Measurements from ENCODE around the gene CAMK2B. TPM values are rescaled to one million over a fixed set of nuclear protein-coding genes. Genes with fewer than 3 reads are reported as not detected.

CAMK2B gene
- total RNA-seq, 1 experiment from 2014 or later, result 0.34 TPM

DNA sequence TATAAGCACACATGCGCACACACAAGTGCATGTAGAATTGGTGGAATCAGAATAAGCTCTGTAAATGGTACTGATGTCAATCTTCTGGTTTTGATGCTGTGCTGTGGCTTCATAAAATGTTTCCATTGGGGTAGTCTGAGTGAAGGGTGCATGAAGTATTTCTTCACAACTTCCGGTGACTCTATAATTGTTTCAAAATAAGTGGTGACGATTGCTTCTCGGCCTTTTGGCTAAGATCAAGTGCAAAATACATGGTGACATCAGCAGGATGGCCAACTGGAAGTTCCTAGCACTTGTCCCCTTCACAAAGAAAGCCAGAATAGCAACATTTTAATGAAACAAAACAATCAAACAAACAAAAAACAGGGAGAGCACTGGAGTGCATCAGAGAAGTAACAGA is 41.6 kb upstream of the CAMK2B start:
- Histone ChIP-seq H2AFZ (ENCODE audit: low read depth, low read length, poor library complexity, severe bottlenecking) (no peak overlapping the region), H3K79me2 (ENCODE audit: insufficient read depth, low read length) (no peaks in the 10 kb centered on the region), H3K4me3 (replicated peaks in 1 of 2; ENCODE audit: low read depth in 1 of 2, low read length in 2 of 2) (no peak overlapping the region), H3K9me2 (ENCODE audit: insufficient read depth) (no peaks in the 10 kb centered on the region), H4K20me1 (ENCODE audit: insufficient read depth) (no peaks in the 10 kb centered on the region), H3K27me3 (ENCODE audit: insufficient read depth, low read length) (peaks cover 7% of the 10 kb centered on the region; the same call in 1 of the 2 replicates), H3K9ac (ENCODE audit: low read length) (no peak overlapping the region), H3K4me1 (ENCODE audit: control insufficient read depth in 1 of 2, insufficient read depth in 2 of 2, low read length in 2 of 2) (no peaks in the 10 kb centered on the region), H3K9me3 (ENCODE audit: control insufficient read depth in 1 of 2, insufficient read depth in 1 of 2, low read depth in 1 of 2, low read length in 2 of 2) (no peaks in the 10 kb centered on the region), H3K27ac (ENCODE audit: low read depth, low read length) (no peak overlapping the region), H3K4me2 (ENCODE audit: low read length) (no peak overlapping the region), H3K36me3 (ENCODE audit: control insufficient read depth in 1 of 2, insufficient read depth in 2 of 2, low read length in 2 of 2) (no peaks in the 10 kb centered on the region)
- TF ChIP-seq EGR1 (IDR thresholded peaks at IDR 0.05; ENCODE audit: low read depth) (no peak), EZH2 (IDR thresholded peaks at IDR 0.05) (no peak), SP1 (IDR thresholded peaks at IDR 0.05; ENCODE audit: low read depth) (no peak)
- ChIA-PET POLR2A (no interaction called here), CTCF (interaction anchor here (0.9 kb wide), 1 partner anchor 127 kb away, joined by 3 read pairs; no protein-coding TSS in a partner anchor), RAD21 (ENCODE audit: low non-redundant PET in 1 of 2, low total read pairs in 2 of 2, uncharacterized antibody in 2 of 2, unreplicated experiment in 2 of 2) (no interaction called here)
- DNase-seq (ENCODE audit: low read depth, low spot score) (no peak), ATAC-seq (no peak)
- intact Hi-C loops (cut with micrococcal nuclease), result no loop called here
- BruUV-seq (replicated peaks), result no TSS peak

DNA sequence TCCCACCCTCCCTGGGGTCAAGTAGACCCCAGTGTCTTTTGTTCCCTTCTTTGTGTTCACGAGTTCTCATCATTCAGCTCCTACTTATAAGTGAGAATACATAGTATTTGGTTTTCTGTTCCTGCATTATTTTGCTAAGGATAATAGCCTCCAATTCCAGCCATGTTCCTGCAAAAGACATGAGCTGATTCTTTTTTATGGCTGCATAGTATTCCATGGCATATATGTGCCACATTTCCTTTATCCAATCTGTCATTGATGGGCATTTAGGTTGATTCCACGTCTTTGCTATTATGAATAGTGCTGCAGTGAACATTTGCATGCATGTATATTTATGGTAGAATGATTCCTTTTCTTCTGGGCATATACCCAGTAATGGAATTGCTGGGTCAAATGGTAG is 28.3 kb upstream of the CAMK2B start:
- H3K79me2 ChIP-seq (ENCODE audit: insufficient read depth, low read length), result no peaks in the 10 kb centered on the region
- DNase-seq (ENCODE audit: low read depth, low spot score) (no peak), ATAC-seq (no peak)
- CTCF ChIA-PET, result no interaction called here
- H3K4me1 ChIP-seq (ENCODE audit: control insufficient read depth in 1 of 2, insufficient read depth in 2 of 2, low read length in 2 of 2), result no peaks in the 10 kb centered on the region
- no peaks in the 10 kb centered on the region for H3K9me2 ChIP-seq (ENCODE audit: insufficient read depth)
- RAD21 ChIA-PET (ENCODE audit: low non-redundant PET in 1 of 2, low total read pairs in 2 of 2, uncharacterized antibody in 2 of 2, unreplicated experiment in 2 of 2), result no interaction called here
- H3K4me3 ChIP-seq (replicated peaks in 1 of 2; ENCODE audit: low read depth in 1 of 2, low read length in 2 of 2), result no peak overlapping the region
- H3K36me3 ChIP-seq (ENCODE audit: control insufficient read depth in 1 of 2, insufficient read depth in 2 of 2, low read length in 2 of 2), result no peaks in the 10 kb centered on the region
- TF ChIP-seq JUND (IDR thresholded peaks at IDR 0.05) (no peak), SP1 (IDR thresholded peaks at IDR 0.05; ENCODE audit: low read depth) (no peak), RAD21 (IDR thresholded peaks at IDR 0.05; ENCODE audit: low read depth) (no peak), POLR2AphosphoS5 (IDR thresholded peaks at IDR 0.05; ENCODE audit: low read depth, low read length) (no peak), ZFX (IDR thresholded peaks at IDR 0.05) (no peak), CEBPB (IDR thresholded peaks at IDR 0.05; ENCODE audit: low read depth) (no peak), YY1 (IDR thresholded peaks at IDR 0.05; ENCODE audit: extremely low read depth, insufficient replicate concordance, low read depth, low read length) (no peak), ZNF274 (IDR thresholded peaks at IDR 0.05; ENCODE audit: low read depth, low read length) (no peak), EZH2 (IDR thresholded peaks at IDR 0.05) (no peak), SRF (IDR thresholded peaks at IDR 0.05; ENCODE audit: low read depth) (no peak), SIN3A (IDR thresholded peaks at IDR 0.05; ENCODE audit: low read depth) (no peak), ELF1 (IDR thresholded peaks at IDR 0.05; ENCODE audit: borderline replicate concordance, low read depth) (no peak), FOSL1 (IDR thresholded peaks at IDR 0.05; ENCODE audit: low read depth) (no peak)
- TF ChIP-seq, protein P1, sequence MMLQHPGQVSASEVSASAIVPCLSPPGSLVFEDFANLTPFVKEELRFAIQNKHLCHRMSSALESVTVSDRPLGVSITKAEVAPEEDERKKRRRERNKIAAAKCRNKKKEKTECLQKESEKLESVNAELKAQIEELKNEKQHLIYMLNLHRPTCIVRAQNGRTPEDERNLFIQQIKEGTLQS (IDR thresholded peaks at IDR 0.05), result no peak
- TF ChIP-seq, protein P2, sequence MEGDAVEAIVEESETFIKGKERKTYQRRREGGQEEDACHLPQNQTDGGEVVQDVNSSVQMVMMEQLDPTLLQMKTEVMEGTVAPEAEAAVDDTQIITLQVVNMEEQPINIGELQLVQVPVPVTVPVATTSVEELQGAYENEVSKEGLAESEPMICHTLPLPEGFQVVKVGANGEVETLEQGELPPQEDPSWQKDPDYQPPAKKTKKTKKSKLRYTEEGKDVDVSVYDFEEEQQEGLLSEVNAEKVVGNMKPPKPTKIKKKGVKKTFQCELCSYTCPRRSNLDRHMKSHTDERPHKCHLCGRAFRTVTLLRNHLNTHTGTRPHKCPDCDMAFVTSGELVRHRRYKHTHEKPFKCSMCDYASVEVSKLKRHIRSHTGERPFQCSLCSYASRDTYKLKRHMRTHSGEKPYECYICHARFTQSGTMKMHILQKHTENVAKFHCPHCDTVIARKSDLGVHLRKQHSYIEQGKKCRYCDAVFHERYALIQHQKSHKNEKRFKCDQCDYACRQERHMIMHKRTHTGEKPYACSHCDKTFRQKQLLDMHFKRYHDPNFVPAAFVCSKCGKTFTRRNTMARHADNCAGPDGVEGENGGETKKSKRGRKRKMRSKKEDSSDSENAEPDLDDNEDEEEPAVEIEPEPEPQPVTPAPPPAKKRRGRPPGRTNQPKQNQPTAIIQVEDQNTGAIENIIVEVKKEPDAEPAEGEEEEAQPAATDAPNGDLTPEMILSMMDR (IDR thresholded peaks at IDR 0.05 in 2 of 3, conservative IDR thresholded peaks at IDR 0.05 in 1 of 3; ENCODE audit: borderline replicate concordance in 1 of 3, insufficient read depth in 1 of 3, low read depth in 2 of 3, low read length in 2 of 3), result no peak
- TF ChIP-seq, protein P3, sequence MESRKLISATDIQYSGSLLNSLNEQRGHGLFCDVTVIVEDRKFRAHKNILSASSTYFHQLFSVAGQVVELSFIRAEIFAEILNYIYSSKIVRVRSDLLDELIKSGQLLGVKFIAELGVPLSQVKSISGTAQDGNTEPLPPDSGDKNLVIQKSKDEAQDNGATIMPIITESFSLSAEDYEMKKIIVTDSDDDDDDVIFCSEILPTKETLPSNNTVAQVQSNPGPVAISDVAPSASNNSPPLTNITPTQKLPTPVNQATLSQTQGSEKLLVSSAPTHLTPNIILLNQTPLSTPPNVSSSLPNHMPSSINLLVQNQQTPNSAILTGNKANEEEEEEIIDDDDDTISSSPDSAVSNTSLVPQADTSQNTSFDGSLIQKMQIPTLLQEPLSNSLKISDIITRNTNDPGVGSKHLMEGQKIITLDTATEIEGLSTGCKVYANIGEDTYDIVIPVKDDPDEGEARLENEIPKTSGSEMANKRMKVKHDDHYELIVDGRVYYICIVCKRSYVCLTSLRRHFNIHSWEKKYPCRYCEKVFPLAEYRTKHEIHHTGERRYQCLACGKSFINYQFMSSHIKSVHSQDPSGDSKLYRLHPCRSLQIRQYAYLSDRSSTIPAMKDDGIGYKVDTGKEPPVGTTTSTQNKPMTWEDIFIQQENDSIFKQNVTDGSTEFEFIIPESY (IDR thresholded peaks at IDR 0.05; ENCODE audit: extremely low read depth, insufficient replicate concordance, low read length), result no peak
- TF ChIP-seq, protein P4, sequence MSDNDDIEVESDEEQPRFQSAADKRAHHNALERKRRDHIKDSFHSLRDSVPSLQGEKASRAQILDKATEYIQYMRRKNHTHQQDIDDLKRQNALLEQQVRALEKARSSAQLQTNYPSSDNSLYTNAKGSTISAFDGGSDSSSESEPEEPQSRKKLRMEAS (IDR thresholded peaks at IDR 0.05), result no peak
- H2AFZ ChIP-seq (ENCODE audit: low read depth, low read length, poor library complexity, severe bottlenecking), result no peak overlapping the region
- intact Hi-C loops (cut with micrococcal nuclease), result no loop called here
- no peak overlapping the region for H3K9ac ChIP-seq (ENCODE audit: low read length)
- H3K9me3 ChIP-seq (ENCODE audit: control insufficient read depth in 1 of 2, insufficient read depth in 1 of 2, low read depth in 1 of 2, low read length in 2 of 2), result no peaks in the 10 kb centered on the region
- H4K20me1 ChIP-seq (ENCODE audit: insufficient read depth), result no peaks in the 10 kb centered on the region
- no TSS peak for BruUV-seq (replicated peaks)
- no peak overlapping the region for H3K27ac ChIP-seq (ENCODE audit: low read depth, low read length)
- no peak overlapping the region for H3K4me2 ChIP-seq (ENCODE audit: low read length)
- POLR2A ChIA-PET, result no interaction called here
- peaks cover 7% of the 10 kb centered on the region; the same call in 1 of the 2 replicates for H3K27me3 ChIP-seq (ENCODE audit: insufficient read depth, low read length)
